ENCODE data around the gene COX7A2. TPM values are rescaled to one million over a fixed set of nuclear protein-coding genes. Genes with fewer than 3 reads are reported as not detected.

Gene COX7A2
- total RNA-seq, 1 donor from 2014 or later: 529 TPM

DNA sequence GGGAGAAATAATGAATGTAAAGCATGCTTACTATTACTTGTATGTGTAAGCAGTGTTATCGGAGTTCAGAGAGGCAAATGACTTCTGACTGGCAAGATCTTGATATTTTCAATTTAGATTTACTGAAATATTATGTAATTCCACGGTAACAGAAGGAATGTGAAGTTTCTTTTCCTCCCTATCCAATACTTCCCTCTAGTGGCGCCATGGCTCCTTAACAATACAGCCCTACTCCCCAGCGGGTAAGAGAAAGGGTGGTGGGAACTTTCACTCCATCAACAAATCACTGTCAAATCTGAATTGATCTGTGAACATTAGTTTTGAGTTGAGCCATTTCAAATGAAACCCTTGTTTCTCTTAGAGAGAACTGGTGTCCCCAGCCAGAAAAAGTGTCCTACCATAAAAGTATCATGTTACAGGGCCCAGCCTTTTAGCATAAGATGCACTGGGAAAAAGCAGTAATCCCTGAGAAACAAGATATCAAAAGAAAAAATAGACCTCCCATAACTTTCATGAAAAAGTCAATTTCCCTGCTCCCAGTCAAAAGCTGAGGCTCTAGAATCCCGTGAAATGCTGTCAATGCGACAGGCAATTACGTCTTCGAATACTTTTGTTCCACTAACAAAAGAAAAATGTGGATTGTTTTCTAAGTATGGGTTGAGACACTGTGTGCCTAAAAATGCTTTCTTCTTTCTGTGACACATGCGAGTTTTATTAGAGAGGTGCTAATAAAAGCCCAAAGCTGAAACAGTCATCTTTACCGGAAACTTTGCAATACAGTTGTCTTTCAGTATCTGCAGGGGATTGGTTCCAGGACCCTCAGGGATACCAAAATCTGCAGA is 12.9 kb downstream of the COX7A2 start:
- peaks cover 8% of the 10 kb centered on the region for H3K27me3 Mint-ChIP-seq (ENCODE audit: low read depth)
- no peaks in the 10 kb centered on the region for H3K9me3 Mint-ChIP-seq
- no peak for DNase-seq (ENCODE audit: low spot score)

DNA sequence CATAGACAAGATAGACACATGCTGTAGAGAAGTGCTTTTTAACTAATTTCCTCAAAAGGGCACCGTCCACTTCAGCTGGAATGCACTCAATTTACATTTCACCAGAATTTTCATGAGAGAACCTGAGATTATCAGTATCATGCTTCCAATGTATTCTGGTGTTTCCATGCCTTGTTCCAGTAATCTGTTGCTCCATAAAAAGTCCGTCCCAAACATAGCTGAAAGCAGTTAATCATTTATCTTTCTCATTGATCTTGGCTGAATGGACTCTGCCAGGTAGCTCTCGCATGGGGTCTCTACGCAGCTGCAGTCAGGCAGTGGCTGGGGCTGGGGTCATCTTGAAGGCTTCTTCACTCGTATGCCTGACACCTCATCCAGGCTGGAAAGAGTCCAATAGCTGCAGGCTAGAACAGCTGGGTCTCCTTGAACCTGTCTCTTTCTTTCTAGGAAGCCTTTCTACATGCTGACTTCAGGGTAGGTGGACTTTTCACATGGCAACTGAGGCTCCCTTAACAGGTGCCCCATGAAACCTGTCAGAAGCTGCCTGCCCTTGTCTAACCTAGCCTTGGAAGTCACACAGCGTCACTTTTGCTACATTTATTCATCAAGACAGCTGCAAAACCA is 19.2 kb downstream of the COX7A2 start:
- H3K4me1 Mint-ChIP-seq (ENCODE audit: low read depth): no peaks in the 10 kb centered on the region
- no peak for DNase-seq (ENCODE audit: low spot score)
- H3K4me3 Mint-ChIP-seq (ENCODE audit: low read depth): no peak overlapping the region
- no peaks in the 10 kb centered on the region for H3K9me3 Mint-ChIP-seq
- intact Hi-C loops (cut with micrococcal nuclease): no loop called here
- H3K27ac Mint-ChIP-seq: no peak overlapping the region
- peaks cover 22% of the 10 kb centered on the region for H3K27me3 Mint-ChIP-seq (ENCODE audit: low read depth)
- no peaks in the 10 kb centered on the region for H3K36me3 Mint-ChIP-seq (ENCODE audit: low read depth)

More for the DNA sequence above, 12.9 kb downstream of the COX7A2 start:
- Mint-ChIP-seq H3K4me3 (ENCODE audit: low read depth) (no peak overlapping the region), H3K4me1 (ENCODE audit: low read depth) (no peaks in the 10 kb centered on the region), H3K27ac (no peak overlapping the region), H3K36me3 (ENCODE audit: low read depth) (no peaks in the 10 kb centered on the region)
- intact Hi-C loops (cut with micrococcal nuclease): no loop called here

DNA sequence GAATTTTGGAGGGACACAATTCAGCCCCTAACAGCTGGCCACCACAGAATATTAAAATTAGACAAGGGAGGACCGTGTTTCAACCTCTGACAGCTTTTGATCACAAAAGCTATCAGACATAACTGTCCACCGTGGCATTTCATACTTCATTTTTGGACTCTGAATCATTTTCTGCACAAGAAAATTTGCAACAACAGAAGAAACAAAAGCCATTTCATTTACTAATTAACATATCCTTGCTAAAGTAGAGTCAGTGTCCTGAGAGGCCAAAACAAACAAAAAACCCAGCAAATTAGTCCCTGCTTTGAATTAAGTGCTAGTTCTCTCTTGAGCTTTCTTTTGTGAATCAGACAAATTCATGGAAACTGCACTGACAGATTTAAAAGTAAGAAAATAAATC is 20.2 kb downstream of the COX7A2 start:
- intact Hi-C loops (cut with micrococcal nuclease): no loop called here
- H3K27me3 Mint-ChIP-seq (ENCODE audit: low read depth): peaks cover 22% of the 10 kb centered on the region
- DNase-seq (ENCODE audit: low spot score): no peak
- no peak overlapping the region for H3K27ac Mint-ChIP-seq
- no peaks in the 10 kb centered on the region for H3K4me1 Mint-ChIP-seq (ENCODE audit: low read depth)
- no peaks in the 10 kb centered on the region for H3K36me3 Mint-ChIP-seq (ENCODE audit: low read depth)
- no peak overlapping the region for H3K4me3 Mint-ChIP-seq (ENCODE audit: low read depth)
- no peaks in the 10 kb centered on the region for H3K9me3 Mint-ChIP-seq

DNA sequence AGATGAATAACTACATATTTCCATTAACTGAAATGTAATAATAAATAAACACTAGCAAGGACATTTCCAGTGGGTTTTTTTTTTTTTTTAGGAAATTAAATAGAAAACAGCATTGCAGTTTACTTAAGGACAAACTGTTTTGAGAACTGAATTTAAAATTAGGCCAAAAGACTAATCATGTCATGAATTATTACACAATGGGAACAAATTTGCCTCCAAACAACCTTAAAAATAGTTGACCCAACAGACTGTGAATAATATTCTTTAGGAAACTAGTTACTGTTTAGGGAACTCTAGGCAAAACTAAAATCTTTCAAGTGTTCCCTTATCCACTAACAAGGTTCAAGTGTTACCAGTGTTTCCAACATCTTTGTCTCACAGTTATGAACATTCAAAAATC is 21.3 kb downstream of the COX7A2 start:
- Mint-ChIP-seq H3K4me1 (ENCODE audit: low read depth) (peaks cover 7% of the 10 kb centered on the region), H3K4me3 (ENCODE audit: low read depth) (no peak overlapping the region), H3K27ac (no peak overlapping the region), H3K9me3 (no peaks in the 10 kb centered on the region), H3K36me3 (ENCODE audit: low read depth) (no peaks in the 10 kb centered on the region), H3K27me3 (ENCODE audit: low read depth) (peaks cover 20% of the 10 kb centered on the region)
- no peak for DNase-seq (ENCODE audit: low spot score)
- intact Hi-C loops (cut with micrococcal nuclease): no loop called here

DNA sequence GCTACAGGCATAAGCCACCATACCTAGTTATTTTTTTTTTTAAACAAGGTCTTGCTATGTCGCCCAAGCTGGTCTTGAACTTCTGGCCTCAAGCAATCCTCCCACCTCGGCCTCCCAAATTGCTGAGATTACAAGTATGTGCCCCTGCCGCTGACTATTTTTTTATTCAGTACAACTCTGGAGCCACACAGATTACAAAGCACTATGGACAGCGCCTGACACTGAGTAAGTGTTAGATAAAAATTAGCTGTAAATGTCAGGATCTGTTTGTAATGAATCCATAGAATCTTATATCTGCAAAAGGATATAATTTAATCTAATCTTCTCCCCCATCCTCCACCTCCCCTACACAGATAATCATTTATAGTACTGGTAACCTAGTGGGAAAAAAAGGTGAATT is 22.5 kb downstream of the COX7A2 start:
- H3K27me3 Mint-ChIP-seq (ENCODE audit: low read depth): peaks cover 17% of the 10 kb centered on the region
- H3K27ac Mint-ChIP-seq: no peak overlapping the region

DNA sequence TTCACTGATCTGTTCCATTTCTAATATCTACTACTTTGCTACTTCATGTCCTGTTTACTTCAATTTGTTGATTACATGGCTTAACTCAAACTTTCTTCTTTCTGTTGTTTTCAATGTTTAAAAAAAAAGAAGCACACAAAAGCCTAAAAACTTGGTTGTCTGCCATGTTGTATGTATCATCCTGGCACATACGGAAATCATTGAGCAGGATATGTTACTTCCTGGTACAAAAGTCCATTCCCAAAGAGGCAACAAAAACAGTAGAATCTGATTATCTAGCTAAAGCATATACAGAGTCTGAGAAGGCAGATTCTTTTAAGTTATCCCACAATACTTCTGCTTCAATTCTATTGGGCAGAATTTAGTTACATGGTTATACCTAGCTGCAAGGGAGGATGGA is 23.2 kb downstream of the COX7A2 start:
- Mint-ChIP-seq H3K27ac (no peak overlapping the region), H3K9me3 (no peaks in the 10 kb centered on the region), H3K36me3 (ENCODE audit: low read depth) (no peaks in the 10 kb centered on the region), H3K27me3 (ENCODE audit: low read depth) (peaks cover 22% of the 10 kb centered on the region), H3K4me1 (ENCODE audit: low read depth) (peaks cover 12% of the 10 kb centered on the region), H3K4me3 (ENCODE audit: low read depth) (no peak overlapping the region)
- DNase-seq (ENCODE audit: low spot score): no peak
- intact Hi-C loops (cut with micrococcal nuclease): no loop called here

More for the DNA sequence above, 22.5 kb downstream of the COX7A2 start:
- intact Hi-C loops (cut with micrococcal nuclease): no loop called here
- DNase-seq (ENCODE audit: low spot score): no peak
- H3K36me3 Mint-ChIP-seq (ENCODE audit: low read depth): no peaks in the 10 kb centered on the region
- H3K4me1 Mint-ChIP-seq (ENCODE audit: low read depth): peaks cover 12% of the 10 kb centered on the region
- no peak overlapping the region for H3K4me3 Mint-ChIP-seq (ENCODE audit: low read depth)
- no peaks in the 10 kb centered on the region for H3K9me3 Mint-ChIP-seq

DNA sequence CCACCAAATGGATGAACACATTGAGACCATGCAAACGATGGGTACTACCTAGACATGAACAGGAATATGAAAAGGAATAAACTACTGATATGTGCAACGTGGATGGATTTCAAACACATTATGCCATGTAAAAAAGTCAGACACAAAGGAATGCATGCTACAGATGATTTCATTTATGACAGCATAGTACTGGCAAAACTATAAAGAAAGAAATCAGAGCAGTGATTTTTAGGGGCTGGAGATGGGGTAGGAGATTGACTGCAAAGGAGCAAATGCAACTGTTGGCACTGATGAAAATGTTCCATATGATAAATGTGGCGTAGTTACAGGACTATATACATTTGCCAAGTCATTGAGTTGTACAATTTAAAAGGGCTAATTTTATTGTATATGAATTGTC is 24.3 kb downstream of the COX7A2 start:
- no peaks in the 10 kb centered on the region for H3K9me3 Mint-ChIP-seq
- H3K27me3 Mint-ChIP-seq (ENCODE audit: low read depth): peaks cover 22% of the 10 kb centered on the region
- intact Hi-C loops (cut with micrococcal nuclease): no loop called here
- peaks cover 12% of the 10 kb centered on the region for H3K4me1 Mint-ChIP-seq (ENCODE audit: low read depth)
- no peak for DNase-seq (ENCODE audit: low spot score)
- no peak overlapping the region for H3K27ac Mint-ChIP-seq
- no peaks in the 10 kb centered on the region for H3K36me3 Mint-ChIP-seq (ENCODE audit: low read depth)
- no peak overlapping the region for H3K4me3 Mint-ChIP-seq (ENCODE audit: low read depth)

DNA sequence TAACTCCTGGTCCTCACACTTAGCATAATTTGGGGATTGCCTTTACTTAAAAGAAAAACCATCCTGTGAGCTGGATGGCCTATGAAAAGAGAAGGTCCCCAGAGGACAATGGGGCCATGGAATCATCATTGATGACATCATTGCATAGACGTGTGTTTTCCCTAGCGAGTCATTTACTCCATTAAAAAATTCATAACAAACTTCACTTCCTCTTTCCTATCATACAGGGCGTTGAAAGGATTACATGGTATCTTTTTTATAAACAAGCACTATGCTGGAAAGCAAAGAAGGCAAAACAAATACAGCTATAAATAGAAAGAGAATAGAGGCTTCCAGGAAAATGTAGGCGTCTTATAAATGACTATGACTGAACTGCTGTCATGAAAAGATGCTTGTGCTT is 26.4 kb downstream of the COX7A2 start:
- Mint-ChIP-seq H3K27me3 (ENCODE audit: low read depth) (peaks cover 13% of the 10 kb centered on the region), H3K36me3 (ENCODE audit: low read depth) (no peaks in the 10 kb centered on the region), H3K4me3 (ENCODE audit: low read depth) (no peak overlapping the region), H3K27ac (peak overlapping the region; percentile 74), H3K4me1 (ENCODE audit: low read depth) (peaks cover 12% of the 10 kb centered on the region), H3K9me3 (no peaks in the 10 kb centered on the region)
- intact Hi-C loops (cut with micrococcal nuclease): no loop called here
- DNase-seq (ENCODE audit: low spot score): no peak

DNA sequence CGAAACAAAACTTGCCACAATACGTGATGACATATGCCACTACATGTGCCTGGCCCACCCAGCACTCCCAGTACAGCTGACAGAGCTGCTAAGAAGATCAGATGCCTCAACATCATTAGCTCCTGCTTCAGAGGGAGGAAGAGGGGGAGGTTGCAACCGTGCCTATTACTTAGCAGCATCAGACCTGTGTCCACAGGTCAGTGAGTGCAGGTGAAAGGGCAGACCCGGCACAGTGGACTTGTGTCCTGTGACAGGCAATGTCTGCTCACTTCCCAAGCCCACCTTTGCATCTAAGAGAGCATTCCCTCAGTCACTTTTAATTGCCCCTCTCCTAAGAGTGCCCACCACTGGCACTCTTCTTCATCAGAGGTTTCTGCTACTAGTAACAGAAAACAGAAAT is 28.3 kb downstream of the COX7A2 start:
- DNase-seq (ENCODE audit: low spot score): no peak
- Mint-ChIP-seq H3K4me3 (ENCODE audit: low read depth) (no peak overlapping the region), H3K4me1 (ENCODE audit: low read depth) (peaks cover 16% of the 10 kb centered on the region), H3K27ac (no peak overlapping the region), H3K27me3 (ENCODE audit: low read depth) (peaks cover 20% of the 10 kb centered on the region), H3K36me3 (ENCODE audit: low read depth) (no peaks in the 10 kb centered on the region), H3K9me3 (no peaks in the 10 kb centered on the region)
- intact Hi-C loops (cut with micrococcal nuclease): no loop called here

DNA sequence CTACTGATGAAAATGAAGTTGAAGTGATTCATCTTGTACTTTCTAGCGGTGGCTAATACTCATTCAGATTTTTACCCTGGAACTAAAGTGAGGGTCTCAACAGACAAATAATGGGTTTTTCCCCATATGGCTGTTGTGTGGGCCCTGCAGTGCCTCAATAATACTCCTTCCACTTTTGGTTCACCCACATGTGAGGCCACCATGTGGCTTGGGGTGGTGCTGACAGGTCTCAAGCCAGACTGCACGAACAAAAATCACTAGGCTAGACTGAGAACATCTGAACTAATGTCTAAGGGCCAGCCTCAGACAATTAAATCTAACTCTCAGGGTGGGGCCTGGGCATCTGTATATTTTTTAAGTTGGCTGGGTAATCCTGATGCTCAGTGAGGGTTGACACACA is 29.9 kb downstream of the COX7A2 start:
- no peak for DNase-seq (ENCODE audit: low spot score)
- intact Hi-C loops (cut with micrococcal nuclease): loop anchor here (5.0 kb wide), 1 partner anchor 314 kb away; no protein-coding TSS in a partner anchor
- Mint-ChIP-seq H3K27ac (no peak overlapping the region), H3K36me3 (ENCODE audit: low read depth) (no peaks in the 10 kb centered on the region), H3K9me3 (no peaks in the 10 kb centered on the region), H3K27me3 (ENCODE audit: low read depth) (peaks cover 29% of the 10 kb centered on the region), H3K4me3 (ENCODE audit: low read depth) (no peak overlapping the region), H3K4me1 (ENCODE audit: low read depth) (peaks cover 21% of the 10 kb centered on the region)

DNA sequence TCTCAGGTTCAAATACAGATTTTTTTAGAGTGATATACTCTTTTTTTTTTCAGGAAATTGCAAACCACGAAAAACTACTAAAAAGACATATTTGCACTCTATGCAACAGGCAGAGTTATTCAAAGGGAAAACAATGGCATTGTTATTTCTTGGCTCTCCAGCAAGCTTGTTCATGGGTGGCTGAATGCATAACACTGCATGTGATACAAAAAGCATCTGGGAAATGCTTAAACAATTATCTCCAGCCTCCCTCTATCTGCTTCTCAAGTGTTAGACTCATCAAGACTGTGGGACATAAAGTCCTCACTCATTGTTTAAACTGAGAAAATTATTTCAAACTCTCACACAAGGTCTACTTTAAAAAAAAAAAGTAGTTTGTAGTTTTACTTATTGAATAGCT is 30.5 kb downstream of the COX7A2 start:
- Mint-ChIP-seq H3K27me3 (ENCODE audit: low read depth) (peaks cover 35% of the 10 kb centered on the region), H3K4me1 (ENCODE audit: low read depth) (peaks cover 24% of the 10 kb centered on the region)

DNA sequence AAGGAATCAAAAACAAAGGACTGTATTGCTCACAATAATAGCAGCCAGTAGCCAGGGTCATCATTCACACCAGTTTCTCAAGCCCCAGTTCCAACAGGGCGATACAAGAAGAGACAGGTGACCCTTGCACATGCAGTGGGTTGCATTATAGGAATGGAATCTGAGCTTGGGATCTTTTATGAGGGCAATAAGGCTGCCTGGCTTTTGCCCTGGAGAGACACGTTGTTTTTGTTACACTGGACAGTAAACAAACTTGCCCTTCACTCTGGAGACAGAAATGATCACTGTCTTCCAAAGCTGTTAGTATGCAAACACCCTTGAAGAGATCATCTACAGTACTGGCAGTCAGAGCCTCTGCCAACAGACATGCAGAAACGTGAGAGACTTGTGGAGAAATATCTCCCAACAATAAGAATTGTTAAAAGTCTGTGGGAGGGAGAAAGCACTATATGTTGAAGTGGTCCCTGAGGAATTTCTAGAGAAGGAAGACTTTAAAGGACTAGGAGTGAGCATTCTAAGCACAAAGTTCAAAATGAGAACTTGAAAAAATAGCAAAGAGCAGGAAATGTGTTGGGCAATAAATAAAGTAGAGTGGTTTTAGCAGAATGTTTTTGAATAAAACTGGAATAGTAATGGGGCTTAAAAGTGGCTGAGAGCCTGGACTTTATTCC is 31.5 kb downstream of the COX7A2 start:
- H3K36me3 Mint-ChIP-seq (ENCODE audit: low read depth): no peaks in the 10 kb centered on the region
- no peak for DNase-seq (ENCODE audit: low spot score)
- no peaks in the 10 kb centered on the region for H3K9me3 Mint-ChIP-seq
- H3K4me3 Mint-ChIP-seq (ENCODE audit: low read depth): no peak overlapping the region
- H3K27me3 Mint-ChIP-seq (ENCODE audit: low read depth): peaks cover 43% of the 10 kb centered on the region
- H3K4me1 Mint-ChIP-seq (ENCODE audit: low read depth): peaks cover 25% of the 10 kb centered on the region
- no peak overlapping the region for H3K27ac Mint-ChIP-seq
- intact Hi-C loops (cut with micrococcal nuclease): loop anchor here (2.0 to 5.0 kb wide), 2 partner anchors 315 to 1241 kb away; no protein-coding TSS in a partner anchor

More for the DNA sequence above, 30.5 kb downstream of the COX7A2 start:
- no peak for DNase-seq (ENCODE audit: low spot score)
- Mint-ChIP-seq H3K9me3 (no peaks in the 10 kb centered on the region), H3K4me3 (ENCODE audit: low read depth) (no peak overlapping the region), H3K36me3 (ENCODE audit: low read depth) (no peaks in the 10 kb centered on the region), H3K27ac (no peak overlapping the region)
- intact Hi-C loops (cut with micrococcal nuclease): loop anchor here (5.0 kb wide), 1 partner anchor 314 kb away; no protein-coding TSS in a partner anchor

Data from activated T-helper 2 cell treated with anti-CD3 and anti-CD28 coated beads, Interferon-gamma antibody, Interleukin-2, Interleukin-4, amounts not matched to agents 10 μg/mL and 5 μg/mL and 100 μg/mL, durations not matched to agents 14 hours and 24 hours and 36 hours (primary cell).